HG02763 (cell line): ENCODE data around the gene KCNMA1.

Experiments used
- ATAC-seq: cut with Tn5 transposase; IDR thresholded peaks from one replicate; pipeline ENCODE4 v1.9.1; 2021; ENCODE audit warnings: mild to moderate bottlenecking, moderate library complexity; ENCODE audit not compliant: unreplicated experiment

Gene KCNMA1

DNA sequence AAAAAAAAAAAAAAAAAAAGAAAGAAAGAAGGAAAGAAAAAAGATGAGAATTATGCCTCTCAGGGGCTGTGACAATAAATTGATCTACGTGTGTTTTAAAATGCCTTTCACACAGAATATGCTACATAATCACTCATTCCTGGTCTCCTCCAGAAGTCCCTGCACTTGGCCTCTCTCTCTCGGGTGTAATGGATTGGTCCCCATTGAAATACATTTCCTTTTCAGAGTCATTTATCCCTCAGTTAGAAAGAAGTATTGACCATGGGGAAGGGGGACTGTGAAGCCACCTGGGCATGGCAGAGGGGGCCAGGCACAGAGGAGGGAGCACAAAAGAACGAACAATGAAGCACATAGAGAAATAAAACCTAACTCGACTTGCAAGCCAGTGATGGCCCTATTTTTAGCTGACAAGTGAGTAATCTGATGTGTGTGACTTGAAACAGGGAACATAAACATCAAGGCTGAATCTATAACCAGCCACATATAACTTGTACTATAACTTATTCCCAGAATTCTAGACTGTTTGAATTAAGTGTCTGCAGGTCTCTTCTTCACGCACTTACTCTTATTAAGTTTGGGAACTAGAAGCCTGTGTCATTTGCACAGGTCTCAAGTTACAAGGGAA, 490.8 kb downstream of the KCNMA1 start:
- no peak for ATAC-seq

DNA sequence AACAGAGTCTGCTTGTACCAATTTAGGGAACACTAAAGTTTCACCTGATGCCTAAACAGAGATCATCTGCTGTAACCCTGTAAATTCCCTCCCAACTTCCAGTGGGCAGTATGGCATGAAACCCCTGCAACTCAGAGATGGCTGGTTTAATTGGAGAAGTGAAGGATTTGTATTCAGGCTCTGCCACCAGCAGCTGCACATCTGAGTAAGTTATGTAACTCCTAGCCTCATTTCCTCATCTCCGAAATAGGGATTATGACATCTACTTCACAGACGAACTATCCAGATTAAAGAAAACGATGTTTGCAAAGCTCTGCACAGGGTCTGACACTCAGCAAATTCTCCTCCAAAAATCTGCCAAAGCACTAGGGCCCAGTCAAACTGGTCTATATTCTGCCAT, 493.0 kb downstream of the KCNMA1 start:
- no peak for ATAC-seq

DNA sequence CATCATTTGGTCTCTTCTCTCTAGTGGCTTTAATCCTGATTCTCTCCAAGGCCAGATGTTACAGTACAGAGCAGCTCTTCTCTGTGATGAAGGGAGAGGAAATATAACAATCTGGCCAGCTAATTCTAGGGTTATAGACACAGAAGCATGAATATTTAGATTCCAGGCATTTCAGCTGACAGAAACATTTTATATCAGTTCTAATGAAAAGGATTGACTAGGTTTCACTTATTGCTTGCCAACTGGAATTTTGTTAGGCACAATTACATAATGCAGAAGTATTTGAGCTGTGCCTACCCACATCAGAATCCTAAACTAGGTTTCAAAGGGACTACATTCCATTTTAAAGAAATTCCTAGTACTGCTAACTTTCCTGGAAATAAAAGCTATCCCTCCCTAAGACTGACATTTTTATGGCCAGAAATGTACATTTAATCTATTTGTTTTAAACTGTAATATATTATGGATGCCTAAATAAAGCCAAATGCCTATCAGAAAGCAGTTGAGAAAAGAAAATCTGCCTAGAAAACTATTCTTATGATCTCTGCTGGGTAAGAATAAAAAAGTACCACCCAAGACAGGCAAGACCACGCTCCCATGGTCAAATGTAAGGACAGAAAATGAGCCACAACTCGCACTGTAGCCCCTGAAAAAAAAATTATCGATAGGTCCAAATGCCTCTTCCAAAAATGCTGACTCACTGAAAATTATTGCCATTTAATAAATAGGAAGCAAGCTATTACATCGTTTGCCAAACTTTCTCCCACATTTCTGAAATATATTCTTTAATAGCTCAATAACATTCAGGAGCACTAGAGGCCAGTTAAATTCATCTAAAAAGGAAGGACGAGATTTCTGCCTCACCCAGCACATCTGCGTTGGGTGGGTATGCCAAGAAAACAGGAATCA, 498.1 kb downstream of the KCNMA1 start:
- no peak for ATAC-seq

DNA sequence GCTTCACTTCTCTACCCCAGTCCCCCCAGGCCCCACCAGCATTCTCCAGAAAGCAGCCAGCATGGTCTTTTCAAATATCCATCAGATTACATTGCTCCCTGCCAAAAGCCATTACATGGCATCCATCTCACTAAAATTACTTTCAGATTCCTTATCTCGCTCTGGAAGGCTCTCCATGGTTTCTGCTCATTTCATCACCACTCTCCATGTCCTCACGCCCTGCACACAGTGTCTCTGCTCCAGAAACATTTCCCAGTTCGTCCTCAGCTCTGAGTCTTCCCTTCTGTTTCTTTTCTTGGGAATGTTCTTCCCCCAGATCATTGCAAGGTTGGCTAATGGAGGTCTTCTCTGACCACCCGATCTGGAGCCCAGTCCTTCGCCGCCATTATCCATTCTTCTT, 499.1 kb downstream of the KCNMA1 start:
- no peak for ATAC-seq

DNA sequence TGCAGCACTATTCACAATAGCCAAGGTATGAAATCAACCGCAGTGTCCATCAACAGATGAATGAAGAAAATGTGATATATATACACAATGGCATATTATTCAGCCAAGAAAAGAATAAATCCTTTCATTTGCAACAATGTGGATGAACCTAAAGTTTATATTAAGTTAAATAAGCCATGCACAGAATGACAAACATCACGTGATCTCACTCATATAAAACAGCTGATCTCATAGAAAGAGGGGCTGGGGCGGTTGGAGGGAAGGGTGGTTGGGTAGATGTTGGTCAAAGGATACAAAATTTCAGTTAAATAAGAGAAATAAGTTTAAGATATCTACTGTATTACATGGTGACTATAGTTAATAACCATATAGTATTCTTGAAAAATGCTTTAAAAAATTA, 502.1 kb downstream of the KCNMA1 start:
- no peak for ATAC-seq

DNA sequence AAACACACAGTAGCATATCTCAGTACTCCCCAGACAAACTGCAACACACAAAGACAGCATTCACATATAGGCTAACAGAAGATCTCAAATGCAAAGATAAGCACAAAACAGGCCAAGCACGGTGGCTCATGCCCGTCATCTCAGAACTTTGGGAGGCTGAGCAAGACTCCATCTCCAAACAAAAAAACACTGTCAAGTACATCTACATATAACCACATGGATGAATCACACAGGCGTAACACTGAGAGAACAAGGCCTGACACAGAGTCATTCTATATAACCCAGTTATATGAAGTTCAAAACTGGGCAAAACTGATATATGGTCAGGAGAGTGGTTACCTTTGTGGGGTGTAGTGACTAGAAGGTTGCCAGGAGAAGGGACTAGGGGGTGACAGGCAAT, 506.4 kb downstream of the KCNMA1 start:
- no peak for ATAC-seq

DNA sequence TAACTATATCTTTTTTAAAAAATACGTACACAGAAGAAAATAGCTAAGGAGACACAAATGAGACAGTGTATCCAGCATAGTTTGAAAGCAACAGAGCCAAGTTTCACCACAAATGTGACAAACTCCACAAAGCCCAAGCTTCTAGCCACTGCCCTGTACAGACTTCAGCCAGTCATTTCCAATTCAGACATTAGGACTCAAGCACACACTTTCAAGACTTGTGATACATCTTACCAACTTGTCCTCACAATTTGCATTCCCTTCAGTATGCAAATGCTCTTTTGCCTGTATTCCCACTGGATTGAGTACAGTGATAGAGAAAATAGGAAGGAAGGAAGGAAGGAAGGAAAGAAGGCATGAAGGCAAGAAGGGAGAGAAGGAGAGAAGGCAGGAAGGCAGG, 510.4 kb downstream of the KCNMA1 start:
- ATAC-seq: no peak

DNA sequence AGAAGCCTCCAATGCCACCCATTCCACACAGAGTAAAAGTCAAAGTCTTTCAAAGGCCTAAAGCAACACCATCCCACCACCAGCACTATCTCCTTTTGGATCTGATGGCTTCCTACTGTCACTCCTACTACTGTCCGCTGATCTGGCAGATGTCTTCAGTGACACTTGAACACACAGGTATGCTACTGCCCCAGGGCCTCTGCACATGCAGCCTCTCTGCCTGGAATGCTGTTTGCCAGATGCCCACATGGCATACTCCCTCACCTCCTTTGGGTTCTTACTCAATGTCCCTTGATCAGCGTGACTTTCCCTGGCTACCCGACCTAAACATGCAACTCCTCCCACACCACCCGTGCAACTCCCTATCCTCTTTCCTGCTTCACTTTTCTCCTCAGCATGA, 512.4 kb downstream of the KCNMA1 start:
- no peak for ATAC-seq

DNA sequence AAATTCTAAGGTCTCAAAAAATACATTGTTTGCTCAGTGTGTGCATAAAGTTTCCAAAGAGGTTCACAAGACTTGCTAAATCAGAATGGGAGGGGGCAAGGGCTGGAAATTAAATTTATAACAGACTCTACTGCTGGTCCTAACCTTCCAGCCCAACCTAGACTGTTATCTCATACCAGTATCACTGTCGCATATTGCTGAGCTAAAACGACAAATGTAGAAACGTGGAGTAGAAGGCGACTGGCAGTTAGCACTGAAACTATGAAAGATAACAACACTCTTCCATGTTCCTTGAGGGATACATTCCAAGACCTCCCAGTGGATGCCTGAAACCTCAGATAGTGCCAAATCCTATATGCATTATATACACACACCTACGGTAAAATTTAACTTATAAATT, 514.3 kb downstream of the KCNMA1 start:
- ATAC-seq: no peak

DNA sequence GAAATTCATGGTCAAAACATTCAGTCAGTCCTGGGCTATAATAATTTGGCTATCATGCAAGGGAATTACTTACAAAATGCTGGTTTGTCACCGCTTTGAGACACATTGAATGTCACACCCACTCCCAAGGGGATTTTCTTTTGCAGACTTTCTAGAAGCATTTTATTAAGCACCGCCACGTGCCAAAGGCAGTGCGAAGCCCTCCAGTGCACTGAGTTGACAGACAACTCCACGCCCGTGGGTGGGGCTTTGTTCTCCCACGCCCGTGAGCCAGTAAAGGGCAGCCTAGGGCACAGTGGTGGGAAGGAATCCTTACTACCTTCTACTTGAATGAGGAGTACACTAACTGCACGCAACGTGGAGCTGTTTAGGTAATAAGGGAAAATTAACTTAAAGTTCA, 515.8 kb downstream of the KCNMA1 start:
- no peak for ATAC-seq

DNA sequence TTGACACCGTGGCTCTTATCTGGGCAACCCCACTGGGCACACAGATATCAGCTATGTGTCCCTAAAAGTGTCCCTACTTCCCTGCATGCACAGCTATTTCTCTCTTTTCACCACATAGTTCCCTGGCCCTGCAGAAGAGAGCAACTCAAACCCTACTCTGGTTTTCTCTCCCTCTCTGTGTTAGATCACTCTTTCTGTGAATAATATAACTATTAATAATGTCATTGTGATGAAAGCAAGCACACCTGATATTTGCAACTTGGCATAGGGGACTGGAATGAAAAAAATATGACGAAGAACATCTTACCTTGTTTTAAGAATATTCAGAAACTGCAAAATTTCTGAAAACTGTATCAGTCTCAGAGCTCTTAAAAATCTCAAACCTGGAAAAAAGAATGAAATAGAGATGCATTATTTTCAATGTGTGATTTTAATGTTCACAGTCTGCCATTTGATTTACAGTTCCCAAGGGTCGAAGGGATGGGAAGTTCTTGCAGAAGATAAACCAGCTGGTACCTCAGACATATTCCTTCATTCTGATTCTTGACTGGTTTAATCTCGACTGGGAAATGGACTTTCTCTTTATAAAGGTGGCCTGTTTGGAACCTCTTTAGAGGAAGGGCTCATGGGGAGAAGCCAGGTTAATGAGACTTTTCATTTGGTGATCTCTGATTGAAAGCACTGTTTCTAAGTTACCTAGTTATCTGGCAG, 516.8 kb downstream of the KCNMA1 start:
- ATAC-seq: no peak

DNA sequence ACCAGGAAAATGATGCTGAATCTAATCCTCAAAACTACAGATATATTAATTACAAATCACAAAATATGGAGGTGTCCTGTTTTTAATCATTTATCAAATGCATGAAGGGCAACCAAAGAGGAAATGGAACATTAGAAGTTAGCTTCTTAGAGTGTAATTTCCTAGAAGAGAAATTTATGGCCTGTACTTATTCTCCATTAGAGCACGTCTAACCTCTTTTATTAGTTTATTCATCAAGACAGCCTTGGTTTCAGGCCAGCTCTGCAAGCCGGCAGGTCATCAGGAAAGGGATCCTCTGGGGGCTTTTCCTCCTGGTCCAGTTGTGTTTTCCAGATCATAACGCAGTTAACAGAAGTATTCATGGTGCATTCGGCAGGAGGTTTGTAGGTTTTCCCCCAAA, 517.6 kb downstream of the KCNMA1 start:
- no peak for ATAC-seq

DNA sequence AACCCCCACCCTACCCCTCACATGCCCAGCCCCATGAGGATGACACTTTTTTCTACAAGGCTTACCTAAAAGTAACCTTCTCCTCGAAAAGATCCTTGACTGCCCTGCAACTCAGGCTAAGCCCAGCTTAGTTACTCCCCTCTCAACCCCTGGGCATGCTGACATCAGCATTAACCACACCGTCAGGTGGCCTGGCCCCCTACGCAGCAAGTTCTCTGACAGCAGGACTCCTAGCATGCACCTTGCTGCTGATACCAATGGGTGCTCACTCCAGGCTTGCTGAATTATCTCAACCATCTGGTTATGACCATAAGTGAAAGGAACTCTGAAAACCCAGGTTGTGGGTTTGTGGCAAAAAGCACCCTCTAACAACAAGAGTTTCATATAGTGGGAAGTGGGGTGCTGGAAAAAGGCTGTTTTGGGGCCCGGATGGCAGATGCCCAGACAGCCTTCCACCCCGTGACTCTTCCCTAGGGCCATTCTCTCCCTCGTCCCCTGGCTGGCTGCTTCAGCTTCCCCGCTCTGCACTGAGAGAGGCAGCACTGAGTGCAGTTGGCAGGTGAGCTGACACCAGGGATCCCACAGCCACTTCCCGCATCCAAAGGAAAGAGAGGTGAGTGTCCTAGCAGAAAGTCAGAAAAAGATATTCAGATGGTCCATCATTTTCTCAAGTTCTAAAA, 518.9 kb downstream of the KCNMA1 start:
- ATAC-seq: no peak

DNA sequence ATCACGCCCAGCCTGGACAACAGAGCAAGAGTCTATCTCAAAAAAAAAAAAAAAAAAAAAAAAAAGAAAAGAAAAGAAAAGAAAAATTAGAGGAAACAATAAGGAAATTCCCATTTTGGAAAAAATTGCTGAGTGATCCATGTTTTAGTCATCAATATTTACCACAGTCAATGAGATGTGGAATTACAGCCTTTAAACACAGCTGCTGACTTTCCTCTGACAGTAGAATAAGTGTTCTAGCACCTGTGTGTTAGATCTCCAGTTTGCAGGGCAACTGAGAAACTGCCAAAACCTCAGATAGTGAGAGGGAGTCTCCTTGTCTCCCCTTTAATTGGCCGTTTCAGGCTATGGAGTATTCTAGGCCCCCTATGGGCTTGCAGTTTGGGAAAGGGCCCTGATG, 520.1 kb downstream of the KCNMA1 start:
- no peak for ATAC-seq

DNA sequence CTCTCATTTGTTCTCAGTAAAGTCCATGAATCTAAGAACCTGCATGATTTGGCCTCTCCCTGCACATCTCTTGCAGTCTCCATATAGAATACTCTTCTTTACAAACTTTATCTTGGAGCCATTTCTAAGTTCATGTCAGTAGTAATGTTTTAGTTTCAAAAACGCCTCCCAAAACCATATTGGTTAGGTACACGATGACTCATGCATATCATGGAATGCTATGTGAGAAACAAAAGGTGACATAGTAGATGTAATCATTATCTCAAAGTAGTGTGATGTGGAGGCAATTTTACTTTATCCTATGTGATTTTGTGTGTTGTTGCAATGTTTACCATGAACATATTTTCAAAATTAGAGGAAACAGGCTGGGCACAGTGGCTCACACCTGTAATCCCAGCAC, 520.7 kb downstream of the KCNMA1 start:
- ATAC-seq: no peak

DNA sequence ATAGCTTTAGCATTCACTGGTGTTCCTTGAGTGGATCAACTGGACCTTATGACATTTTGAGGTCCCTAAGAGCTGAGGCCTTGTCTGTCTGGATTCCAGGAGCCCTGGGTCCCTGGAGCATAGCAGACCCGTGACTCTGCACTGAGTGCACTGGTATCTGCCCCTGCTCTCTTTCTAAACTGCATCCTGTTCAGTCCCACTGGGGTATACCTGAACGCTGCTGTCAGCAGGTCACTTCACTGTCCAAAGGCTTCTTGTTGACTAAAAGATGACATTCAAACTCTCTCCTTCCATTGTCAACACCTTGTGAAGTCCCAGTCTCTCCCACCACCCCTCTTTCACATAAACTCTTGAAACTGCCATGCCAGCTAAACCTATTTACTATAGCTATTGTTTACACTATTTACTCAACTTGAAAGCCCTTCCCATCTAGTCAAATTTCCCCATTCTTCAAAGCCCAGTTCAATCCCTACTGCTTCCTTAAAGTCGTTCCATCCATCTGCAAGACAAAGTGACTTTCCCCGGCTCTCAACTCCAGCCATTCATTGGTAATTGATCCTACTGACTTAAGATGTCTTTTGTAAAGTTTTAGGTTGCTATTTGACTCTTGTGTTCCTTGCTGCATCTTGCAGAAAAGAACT, 523.3 kb downstream of the KCNMA1 start:
- ATAC-seq: no peak

DNA sequence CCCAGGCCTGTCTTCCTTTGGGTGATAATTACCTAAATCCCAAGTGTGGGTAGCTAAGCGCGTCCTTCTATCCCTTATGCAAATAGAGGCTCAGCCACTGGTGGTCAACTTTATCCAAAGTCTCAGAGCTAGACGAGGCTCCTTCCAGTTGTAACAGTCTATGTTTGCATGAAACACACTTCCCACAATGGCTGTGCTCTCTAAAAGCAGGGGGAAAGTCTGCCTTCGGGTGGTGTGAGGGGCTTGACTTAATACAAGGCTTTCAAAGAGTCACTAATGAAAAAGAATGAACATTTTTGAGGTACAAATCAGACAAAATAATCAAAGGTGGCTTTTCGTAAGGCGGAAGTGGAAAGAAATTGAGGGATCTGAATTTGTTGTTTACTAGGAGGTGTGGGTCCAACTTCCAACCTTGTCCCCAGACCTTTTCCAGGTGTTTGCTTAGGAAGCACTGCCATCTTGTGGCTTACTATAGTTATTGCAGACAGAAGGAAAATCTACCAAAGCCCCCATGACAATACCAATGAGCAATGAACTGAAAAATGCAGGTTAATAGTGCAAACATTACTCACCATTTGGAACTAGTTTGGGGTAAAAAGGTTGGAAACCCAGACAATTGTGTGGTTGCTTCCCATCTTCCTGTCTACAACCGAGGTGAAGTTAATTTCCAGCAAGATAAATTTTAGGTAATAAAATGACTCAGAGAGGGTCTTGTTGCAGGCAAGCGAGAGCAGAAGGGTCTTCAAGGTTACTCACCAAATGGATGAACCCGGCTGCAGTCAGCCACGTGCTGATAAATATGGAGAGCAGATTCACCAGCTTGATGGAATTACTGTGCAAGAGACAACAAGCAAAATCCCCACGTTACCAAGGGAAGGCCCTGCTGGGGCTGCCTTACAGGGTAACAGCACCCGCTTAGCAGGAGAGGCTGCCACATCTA, 525.7 kb downstream of the KCNMA1 start:
- ATAC-seq: peak; percentile 58

DNA sequence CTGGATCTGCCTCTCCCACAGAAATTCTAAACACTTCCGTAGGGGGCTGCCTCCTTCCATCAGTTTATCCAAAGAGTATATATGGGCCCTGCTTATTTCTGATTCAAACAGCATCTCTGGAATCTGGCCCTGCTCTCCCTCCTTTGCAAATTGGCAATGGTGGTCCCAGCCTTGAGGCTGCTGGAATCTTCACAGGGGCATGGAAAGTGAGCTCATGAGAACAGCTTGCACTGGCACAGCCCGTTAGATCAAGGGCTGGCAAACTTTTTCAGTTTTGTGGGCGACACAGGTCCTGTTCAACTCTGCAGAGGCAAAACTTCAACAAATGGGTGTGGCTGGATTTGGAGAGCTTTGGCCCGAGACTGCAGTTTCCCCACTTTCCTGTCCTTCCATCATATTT, 526.9 kb downstream of the KCNMA1 start:
- no peak for ATAC-seq

DNA sequence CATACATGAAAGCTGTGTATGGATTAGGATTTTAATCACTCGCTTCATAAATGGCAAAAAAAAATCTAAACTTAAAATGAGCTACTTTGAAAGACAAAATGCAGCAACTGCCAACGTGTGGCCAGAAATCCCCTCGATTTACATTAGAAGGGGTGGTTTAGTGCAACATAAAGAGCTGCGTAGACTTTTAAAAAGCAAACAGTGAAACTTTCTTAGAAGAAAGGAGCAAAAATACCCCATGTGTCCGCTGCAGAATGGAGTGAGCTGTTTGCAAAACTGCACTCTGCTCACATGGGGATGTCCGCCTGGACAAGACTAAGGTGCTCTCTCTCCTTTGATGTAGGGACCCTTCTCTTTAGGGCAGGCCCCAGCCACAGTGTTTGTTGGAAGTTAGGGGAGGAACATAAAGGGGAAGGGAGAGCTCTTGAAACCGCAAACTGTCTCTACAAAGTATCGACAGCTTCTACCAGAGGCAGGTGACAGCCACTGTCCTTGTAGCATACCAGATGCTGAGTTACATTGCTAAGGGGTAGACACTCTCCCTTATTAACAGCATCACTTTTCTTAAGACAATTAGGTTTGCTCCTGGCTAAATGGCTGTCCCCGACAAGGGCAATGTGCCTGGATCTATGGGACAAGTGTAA, 528.1 kb downstream of the KCNMA1 start:
- no peak for ATAC-seq
